ENCODE results near the gene GPR32. TPM values are rescaled to one million over a fixed set of nuclear protein-coding genes. Genes with fewer than 3 reads are reported as not detected.
"Not testable (repeated sequence)": the region's sequence is repeated elsewhere in the genome, so short reads cannot be mapped to it uniquely, and the experiment has no call there.

The GPR32 gene
- total RNA-seq, 1 donor from 2014 or later = not detected

DNA sequence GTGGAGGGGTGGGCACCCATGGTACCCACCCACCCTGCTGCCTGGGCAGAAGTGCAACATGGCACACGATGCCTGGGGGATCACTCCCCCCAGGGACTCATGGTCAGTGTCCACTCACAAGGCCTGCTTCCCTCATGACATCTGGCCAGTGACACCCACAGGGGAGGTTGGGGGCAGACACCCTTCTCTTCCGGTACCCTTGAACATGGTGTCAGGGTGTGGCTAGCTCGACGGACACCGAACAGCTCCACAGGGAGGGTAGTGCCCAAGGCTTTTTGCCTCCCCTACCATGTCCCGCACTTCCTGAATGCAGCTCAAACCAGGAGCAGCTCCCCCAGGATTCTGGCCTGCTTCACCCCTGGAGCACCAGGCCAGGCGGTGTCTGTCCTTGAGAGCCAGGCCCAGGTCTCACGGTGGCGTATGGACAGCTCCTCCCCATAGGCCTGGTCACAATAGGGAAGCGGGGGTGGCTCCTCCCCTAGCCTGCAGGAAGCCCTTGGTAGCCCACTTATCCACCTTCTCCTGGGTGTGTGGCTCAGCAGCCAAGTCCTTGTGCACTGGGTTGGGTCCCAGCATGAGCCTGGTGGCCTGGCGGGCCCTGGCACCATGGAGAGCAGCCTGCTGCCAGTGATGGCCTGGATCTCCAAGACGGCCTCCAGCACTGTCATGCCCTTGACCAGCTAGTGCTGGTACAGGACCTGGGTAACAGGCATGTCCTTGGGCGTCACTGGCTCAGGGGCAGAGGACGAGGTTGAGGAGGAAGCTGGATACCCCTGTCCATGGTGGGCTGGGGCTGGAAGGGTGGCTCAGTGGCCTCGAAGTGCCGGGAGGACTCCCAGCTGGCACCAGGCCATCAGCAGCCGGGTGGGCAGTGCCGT is 27.8 kb downstream of the GPR32 start:
- DNase-seq (ENCODE audit: extremely low read depth, low read depth, low spot score) = no peak

DNA sequence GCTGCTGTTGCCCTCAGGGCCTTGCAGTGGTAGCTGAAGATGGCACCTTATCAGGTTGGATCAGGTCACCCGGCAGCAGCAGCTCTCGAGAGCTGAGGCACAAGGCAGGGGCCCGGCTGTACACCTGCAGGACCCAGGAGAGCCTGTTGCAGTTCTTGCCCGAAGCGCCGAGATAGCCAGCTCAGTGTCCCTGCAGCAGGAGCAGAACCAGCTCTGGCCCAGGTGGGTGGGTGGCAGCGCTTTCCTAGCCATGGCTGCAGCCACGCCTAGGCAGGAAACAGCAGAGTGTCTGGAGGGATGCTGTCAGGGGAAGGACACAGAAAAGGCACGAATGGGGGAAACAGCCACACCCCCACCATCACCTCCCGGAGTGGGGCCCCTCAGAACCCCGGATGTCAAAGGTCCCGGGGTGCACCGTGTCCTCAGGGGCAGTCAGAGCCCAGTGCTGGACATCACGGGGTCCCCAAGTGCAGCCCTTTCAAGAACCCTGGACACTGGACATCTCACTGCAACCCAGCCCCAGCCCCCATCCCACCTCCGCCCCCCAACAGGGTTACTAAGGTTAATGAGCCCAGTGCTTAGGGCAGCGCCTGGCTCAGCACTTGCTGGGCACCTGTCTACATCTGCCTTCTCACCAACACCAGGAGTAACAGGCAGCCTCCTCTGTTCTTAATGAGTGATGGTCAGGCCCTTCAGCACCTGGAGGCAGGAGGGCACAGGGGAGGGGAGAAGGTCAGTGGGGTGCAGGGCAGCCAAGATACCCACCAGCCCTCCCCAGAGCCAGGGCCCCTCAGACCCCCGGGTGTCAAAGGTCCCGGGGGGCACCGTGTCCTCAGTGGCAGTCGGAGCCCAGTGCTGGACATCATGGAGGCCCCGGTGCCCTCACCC is 28.6 kb downstream of the GPR32 start:
- DNase-seq (ENCODE audit: extremely low read depth, low read depth, low spot score) = no peak

DNA sequence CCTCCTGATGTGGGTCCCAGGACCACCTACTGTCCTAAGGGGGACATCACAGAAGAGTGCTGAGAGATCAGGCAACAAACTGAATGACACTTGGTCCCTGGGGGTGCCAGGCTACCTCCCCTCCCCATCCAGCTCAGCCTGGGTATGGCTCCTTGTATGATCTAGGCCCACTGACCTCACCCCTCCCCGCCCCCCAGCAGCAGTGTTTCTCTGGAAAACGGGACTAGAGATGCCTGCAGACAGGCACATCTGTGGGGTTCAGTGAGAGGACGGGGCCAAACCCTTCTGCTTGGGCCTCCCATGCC is 29.2 kb downstream of the GPR32 start:
- DNase-seq (ENCODE audit: extremely low read depth, low read depth, low spot score) = no peak

DNA sequence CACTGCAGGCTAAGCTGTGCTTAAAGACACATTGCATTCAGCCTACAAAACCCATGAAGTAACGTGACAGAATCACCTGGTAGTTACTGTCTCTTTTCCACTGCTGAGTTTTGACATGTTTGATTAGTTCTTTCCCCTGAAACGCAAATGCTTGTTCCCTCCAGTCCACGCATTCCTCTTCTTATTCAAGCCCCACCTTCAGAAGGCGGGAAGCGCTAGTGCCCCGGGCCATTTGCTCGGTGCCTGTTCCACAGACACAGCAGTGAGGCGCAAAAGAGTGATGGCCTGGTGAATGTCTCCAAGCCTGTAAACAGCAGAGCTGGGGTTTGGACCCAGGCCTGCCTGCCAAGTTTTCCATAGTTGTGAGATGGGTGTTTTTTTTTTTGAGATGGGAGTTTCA is 30.8 kb downstream of the GPR32 start:
- no peak for DNase-seq (ENCODE audit: extremely low read depth, low read depth, low spot score)

DNA sequence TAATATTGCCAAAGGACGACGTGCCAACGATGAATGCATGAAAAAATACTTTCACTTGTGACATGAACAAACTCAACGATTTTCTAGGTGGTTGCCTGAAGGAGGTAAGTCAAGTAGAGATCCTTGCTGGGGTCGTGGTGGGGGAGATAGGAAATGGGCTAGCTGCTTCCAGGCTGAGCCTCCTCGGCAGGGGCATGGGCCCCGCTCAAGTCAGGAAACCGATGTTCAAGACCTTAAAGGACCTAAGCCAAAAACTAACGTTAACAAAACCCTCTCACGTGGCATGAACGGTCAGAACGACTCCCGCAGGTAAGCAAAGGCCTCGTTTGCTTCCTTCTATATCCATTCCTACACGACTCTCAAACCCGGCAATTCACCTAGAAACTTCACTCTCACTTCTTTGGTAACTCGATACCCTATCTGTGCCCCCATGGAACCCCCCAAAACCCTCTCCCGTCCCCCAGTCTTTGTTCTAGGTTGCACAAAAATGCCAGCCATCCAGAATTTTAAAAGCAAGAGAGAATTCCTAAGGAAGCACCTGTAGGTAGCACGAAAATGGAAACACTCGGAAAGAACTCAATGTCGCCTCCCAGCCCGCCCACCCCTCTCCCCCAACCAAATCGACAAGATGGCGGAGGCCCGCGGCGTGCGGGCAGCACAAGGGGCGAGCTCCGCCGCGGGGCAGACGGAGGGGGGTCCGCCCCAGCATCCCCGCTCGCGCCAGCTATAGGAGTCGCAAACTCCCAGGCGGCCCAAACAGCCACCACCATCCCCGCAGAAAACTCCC is 33.6 kb downstream of the GPR32 start:
- no peak for DNase-seq (ENCODE audit: extremely low read depth, low read depth, low spot score)

DNA sequence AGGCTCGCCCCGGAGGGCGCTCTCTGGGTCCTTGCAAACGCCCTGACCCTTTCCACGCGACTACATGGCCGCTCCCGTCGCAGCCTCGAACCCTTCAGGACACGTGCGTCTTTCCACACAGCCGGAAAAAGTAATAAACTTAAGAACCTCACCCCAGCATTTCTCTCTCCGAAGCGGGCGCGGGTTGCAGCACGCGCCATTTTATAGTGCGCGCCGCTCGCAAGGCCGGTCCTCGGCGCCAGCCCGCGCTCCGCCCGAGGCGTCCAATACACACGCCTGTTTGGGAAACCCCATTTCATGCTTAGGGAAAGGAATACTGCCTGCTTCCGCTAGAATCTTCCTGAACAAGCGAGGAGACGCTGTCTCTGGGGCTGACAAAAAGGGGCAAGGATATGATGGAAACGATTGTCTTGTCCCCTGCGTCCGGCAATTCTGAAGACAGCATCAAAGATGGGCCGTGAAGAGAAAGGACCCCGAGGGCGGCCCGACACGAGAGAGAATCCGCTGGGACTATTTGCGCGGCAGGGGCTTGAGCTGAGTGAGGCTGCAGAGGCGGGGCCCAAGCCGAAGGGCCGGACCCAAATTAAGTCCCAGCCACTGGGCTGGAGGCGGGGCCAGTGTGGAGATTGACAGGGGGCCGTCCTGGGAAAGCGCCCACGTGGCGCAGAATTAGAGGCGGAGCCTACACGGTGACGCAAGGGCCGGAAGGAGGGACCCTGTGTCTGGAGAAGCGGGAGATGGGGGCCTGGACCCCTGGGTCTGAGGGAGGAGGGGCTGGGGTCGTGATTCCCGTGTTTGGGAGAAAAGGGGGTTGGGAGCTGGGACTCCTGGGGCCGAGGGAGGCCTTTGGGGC is 34.4 kb downstream of the GPR32 start:
- DNase-seq (ENCODE audit: extremely low read depth, low read depth, low spot score) = peak; percentile 84

DNA sequence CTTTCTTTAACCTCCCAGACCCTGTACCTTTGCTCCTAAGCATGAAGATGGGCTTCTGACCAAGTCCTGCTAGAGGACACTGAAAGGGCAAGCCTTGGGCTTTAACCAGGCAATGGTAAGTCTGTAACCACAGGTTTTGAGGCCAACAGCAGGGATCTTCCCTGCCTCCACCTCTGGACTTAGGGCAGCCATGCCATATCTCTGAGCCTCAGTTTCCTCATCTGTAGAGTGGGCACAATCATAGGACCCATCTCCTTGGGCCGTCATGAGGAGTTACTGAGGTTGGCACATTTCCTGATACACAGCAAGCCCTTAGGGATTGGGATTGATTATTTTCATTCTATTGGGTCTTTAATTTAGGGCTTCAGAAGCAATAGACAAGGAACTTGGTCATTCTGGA is 38.6 kb downstream of the GPR32 start:
- DNase-seq (ENCODE audit: extremely low read depth, low read depth, low spot score) = no peak

DNA sequence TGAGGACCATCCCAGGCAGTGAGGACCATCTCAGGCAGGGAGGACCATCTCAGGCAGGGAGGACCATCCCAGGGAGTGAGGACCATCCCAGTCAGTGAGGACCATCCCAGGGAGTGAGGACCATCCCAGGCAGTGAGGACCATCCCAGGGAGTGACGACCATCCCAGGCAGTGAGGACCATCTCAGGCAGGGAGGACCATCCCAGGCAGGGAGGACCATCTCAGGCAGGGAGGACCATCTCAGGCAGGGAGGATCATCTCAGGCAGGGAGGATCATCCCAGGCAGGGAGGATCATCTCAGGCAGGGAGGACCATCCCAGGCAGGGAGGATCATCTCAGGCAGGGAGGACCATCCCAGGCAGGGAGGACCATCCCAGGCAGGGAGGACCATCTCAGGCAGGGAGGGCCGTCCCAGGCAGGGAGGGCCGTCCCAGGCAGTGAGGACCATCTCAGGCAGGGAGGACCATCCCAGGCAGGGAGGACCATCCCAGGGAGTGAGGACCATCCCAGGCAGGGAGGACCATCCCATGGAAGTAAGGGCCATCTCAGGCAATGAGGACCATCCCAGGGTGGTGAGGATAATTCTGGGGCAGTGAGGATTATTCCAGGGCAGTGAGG is 41.5 kb downstream of the GPR32 start:
- not testable (repeated sequence) for DNase-seq (ENCODE audit: extremely low read depth, low read depth, low spot score)

DNA sequence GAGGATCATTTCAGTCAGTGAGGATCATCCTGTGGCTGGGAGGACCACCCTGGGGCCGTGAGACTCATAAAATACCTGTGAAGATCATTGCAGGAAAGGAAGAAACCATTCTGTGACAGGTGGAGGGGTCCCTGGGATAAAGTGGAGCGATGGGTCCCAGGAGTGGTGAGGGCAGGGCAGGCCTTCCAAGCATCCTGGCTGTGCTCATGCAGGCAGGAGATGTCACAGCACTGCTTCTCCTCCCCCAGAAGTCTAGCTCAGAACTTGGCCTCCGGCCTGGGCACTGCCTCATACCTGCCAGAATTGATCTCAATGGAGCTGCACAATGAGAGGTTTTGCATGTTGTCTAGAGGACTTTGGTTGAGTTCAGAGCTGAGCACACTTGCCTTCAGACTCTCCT is 42.2 kb downstream of the GPR32 start:
- no peak for DNase-seq (ENCODE audit: extremely low read depth, low read depth, low spot score)

DNA sequence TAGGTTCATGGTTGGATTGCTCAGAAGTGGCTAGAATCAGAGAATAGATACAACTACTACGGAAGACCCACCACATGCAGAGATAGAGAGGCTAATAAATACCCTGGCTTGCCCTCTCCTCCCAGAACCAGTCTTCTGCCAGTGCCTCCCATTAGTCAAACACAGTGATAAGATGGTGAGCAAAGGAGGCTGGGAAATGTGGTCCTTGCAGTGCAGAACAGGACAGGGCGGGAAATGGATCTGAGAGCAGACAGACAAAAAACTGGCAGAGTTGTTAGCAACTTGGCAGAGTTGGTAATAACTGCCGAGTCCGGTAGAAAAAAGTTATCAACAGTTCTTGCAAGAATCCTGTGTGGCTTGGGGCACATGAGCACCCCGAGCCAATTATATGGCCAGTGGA is 44.6 kb downstream of the GPR32 start:
- no peak for DNase-seq (ENCODE audit: extremely low read depth, low read depth, low spot score)

DNA sequence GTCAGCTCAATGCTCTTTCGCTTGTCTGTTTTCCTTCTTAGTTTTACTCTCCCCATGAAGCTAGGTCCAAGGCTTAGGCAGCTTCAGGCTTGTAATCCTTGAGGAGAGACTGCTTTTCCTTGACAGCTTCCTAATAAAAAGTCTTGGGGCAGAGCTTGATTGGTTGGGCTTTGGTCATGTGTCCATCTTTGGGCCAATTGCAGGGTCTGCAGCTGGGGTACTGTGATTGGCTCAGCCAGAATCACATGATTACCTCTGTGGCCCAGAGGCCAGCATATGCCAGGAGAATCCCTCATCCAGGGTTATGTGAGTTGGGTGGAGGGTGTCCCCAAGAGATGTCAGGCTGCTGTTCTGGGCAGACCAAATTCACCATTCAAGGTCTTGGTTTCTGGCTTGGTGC is 45.2 kb downstream of the GPR32 start:
- DNase-seq (ENCODE audit: extremely low read depth, low read depth, low spot score) = no peak

DNA sequence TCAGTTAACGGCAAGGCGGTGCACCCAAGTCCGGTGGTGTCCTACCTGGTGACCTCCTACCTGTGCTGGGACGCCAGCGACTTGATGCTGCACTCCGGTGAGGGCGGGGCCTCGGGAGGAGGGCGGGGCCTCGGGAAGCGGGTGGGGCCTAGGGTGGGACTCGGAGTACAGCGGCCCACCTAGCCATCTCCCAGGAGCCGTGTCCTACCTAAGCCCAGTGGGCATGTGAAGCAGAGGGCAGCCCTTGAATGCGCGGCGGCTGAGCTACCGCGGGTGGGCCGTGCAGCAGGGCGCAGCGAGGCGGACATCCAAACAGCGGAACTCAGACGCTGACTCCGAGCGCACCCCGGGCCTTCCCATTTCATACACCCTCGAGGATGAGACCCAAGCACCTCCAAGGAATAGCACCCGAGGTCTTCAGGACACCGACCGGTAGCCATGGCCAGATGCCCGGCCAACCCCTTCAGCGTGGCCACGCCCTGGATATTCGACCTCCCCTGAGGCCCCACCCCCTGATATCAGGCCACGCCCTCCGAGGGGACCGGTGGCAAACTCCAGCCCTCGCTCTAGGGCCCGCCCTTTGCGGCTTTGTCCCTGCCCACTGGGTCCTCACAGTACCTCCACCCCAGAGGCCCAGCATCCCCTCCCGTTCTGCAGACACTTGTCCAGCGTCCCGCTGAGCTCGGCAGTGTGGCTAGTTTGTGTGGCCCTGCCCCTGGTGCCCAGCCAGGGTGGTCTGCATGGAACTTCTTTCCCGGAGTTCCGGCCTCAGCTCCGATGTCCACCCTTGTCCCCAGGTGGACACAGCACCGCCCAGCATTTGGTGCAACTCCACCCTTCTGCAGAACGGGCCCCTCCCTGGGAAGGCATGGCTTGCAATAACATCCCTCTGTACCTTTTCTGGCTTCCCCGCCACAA is 47.9 kb downstream of the GPR32 start:
- no peak for DNase-seq (ENCODE audit: extremely low read depth, low read depth, low spot score)

DNA sequence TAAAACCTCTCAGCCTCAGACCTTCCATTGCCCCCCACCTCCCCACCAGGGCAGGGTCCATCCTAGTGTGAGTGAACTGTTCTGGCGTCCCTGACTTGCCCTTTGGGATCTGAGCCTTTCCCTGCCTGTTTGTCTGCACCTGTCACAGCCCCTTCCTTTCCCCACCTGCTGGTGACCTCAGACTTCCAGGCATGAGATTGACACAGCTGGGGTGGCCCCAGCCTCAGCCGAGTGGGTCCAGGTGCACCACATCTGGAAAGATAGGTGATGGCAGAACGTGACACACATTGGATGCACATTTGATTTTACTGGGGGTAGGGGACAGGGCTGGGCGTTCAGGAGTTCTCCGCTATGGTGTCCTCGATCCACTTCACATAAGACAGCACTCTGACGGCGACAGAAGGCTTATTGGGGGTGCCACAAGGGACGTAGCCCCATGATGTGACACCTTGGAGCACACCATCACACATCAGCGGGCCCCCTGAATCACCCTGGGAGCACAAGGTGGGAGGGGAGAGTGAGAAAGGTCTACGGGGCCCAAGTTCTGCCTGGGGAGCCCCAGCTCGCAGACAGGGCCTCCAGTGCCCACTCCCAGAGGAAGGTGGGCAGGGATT is 48.7 kb downstream of the GPR32 start:
- DNase-seq (ENCODE audit: extremely low read depth, low read depth, low spot score) = no peak

DNA sequence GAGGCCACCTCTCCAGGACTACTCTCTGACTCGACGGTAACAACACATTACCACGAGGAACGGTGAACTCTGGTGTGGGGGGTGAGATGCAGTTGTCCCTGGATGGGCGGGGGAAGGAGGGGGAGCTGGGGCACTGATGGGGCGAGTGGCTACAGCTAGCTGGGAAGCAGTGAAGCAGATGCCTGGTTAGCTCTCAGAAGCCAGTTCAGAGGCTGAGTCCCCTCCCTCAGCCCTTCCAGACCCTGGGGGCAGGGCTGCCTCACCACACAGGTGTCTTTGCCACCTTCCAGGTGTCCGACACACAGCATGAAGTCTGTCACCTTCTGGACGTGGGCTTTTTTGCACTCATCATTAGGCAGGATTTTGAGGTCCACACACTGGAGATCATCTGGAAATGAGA is 49.4 kb downstream of the GPR32 start:
- no peak for DNase-seq (ENCODE audit: extremely low read depth, low read depth, low spot score)

DNA sequence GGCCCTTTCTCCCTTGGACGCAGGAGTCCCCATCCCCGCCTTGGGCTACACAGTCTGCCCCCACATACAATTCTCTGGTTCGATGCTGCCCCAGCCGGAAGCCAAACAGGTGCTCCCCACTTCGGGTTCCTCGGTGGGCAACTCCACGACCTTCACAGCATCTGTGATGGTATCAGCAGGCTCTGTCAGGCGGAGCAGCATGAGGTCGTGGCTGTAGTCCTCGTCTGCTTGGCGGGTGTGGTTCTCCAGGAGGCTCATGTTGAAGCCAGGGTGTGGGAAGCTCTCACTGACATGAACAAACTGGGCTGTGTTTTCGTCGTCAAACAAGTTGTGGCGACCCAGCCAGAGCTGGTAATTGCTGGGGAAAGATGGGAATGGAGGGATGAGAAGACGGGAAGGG is 49.8 kb downstream of the GPR32 start:
- no peak for DNase-seq (ENCODE audit: extremely low read depth, low read depth, low spot score)

DNA sequence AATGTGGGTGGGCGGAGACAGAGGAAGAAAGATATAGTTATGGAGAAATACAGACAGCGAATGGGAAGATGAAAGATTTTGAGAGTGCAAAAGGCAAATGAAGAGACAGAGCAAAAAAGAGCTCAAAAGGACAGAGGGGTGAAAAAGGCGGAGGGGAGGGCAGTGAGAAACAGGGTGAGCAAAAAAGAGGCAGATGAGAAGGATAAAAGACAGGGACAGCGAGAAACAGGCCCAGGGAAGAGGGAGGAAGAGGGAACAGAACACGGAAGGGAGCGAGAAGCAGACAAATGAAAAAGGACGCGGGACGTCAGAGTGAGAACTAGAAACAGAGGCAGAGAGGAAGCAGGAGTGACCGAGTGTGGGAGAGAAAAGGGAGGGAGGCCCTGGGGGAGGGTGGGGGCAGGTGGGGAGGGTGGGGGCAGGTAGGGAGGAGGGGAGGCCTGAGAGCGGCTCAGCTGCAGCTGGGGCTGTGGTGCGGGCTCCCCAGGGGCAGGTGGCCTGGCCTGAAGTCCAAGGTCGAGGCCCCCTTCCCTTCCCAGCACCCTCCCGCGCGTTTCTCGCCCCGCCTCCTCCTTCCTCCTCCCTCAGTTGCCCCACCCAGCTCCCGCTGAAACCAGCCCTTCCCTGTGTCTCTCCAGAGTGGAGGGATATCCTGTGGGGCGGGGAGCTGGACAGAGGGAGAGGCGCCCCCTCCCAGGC is 50.4 kb downstream of the GPR32 start:
- DNase-seq (ENCODE audit: extremely low read depth, low read depth, low spot score) = no peak

DNA sequence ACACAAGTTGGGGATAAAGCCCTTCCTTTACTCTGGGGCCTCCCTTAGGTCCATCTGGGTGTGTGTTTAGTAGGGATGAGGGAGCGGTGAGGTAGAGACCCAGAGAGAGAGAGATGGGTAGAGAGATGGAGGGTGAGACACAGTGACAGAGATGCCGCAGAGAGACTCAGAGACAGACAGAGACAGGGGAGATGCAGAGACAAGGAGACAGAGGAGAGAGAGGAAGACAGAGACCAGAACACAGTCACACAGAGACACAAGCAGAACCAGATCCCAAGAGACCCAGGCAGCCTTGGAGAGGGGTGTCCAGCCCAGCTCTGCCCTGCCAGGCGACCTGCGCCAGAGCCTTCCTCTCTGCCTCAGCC is 51.0 kb downstream of the GPR32 start:
- DNase-seq (ENCODE audit: extremely low read depth, low read depth, low spot score) = no peak
